ENCODE results near the gene MID1.

Gene MID1

GRCh38 chrX:10620121-10620699 is at the start of gene MID1:
TSS of gene MID1 (minus strand) at chrX:10620585. CDS start at chrX:10567547, 53,038 bp downstream.
- H3K27ac Mint-ChIP-seq: peak within 1 kb of the TSS; percentile 90
- peaks cover 53% of the 10 kb centered on the region for H3K4me1 Mint-ChIP-seq
- TF ChIP-seq, protein P1, sequence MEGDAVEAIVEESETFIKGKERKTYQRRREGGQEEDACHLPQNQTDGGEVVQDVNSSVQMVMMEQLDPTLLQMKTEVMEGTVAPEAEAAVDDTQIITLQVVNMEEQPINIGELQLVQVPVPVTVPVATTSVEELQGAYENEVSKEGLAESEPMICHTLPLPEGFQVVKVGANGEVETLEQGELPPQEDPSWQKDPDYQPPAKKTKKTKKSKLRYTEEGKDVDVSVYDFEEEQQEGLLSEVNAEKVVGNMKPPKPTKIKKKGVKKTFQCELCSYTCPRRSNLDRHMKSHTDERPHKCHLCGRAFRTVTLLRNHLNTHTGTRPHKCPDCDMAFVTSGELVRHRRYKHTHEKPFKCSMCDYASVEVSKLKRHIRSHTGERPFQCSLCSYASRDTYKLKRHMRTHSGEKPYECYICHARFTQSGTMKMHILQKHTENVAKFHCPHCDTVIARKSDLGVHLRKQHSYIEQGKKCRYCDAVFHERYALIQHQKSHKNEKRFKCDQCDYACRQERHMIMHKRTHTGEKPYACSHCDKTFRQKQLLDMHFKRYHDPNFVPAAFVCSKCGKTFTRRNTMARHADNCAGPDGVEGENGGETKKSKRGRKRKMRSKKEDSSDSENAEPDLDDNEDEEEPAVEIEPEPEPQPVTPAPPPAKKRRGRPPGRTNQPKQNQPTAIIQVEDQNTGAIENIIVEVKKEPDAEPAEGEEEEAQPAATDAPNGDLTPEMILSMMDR (IDR thresholded peaks at IDR 0.05): no peak
- H3K36me3 Mint-ChIP-seq (ENCODE audit: low read depth): no peaks in the 10 kb centered on the region
- H3K4me3 Mint-ChIP-seq: peak within 1 kb of the TSS; percentile 91
- peaks cover 4% of the 10 kb centered on the region for H3K27me3 Mint-ChIP-seq (ENCODE audit: low read depth, poor library complexity)
- H3K9me3 Mint-ChIP-seq: peaks cover 26% of the 10 kb centered on the region
- DNase-seq: peak; percentile 73

DNA sequence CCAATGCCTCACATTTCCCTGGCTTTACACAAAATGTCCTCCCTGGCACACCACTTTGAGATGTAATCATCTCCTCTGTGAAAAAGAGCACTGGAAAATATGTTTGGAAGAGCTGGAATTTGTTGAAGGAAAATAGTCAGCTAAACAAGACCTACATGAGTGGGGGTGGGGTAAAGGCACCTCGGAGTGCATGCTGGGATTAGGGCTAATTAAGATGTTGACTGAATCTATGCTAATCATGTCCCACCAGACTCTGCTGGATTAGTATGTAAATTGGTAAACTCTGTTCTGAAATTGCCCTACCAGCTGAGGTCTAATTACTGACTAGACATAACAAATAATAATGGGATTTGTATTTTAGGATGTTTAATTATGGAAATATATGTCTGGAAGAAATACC is 46.8 kb upstream of the MID1 start:
- peaks cover 35% of the 10 kb centered on the region for H3K9me3 Mint-ChIP-seq
- peaks cover 3% of the 10 kb centered on the region for H3K27me3 Mint-ChIP-seq (ENCODE audit: low read depth, poor library complexity)
- DNase-seq: no peak
- no peak overlapping the region for H3K4me3 Mint-ChIP-seq
- H3K4me1 Mint-ChIP-seq: peaks cover 5% of the 10 kb centered on the region
- TF ChIP-seq, protein P1 (IDR thresholded peaks at IDR 0.05): no peak
- H3K36me3 Mint-ChIP-seq (ENCODE audit: low read depth): peaks cover 31% of the 10 kb centered on the region
- H3K27ac Mint-ChIP-seq: no peak overlapping the region

DNA sequence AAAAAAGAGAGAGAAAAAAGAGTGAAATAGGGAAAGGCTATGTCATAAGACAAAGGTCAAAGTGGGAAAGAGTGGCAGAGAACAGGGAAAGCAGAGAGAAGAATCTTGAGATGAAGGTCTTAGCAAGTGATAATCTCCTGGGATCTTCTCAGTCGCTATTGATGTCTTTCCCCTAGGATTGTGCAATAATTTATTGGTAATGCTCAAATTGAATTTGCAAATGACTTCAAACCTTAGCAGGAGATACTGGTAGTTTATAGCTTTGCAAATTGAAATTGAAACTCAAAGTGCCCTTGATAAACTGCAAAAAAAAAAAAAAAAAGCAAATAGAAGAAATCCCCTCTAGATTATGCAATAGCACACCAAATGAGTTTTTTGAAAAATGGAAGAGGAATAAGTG is 45.7 kb upstream of the MID1 start:
- Mint-ChIP-seq H3K4me3 (no peak overlapping the region), H3K27me3 (ENCODE audit: low read depth, poor library complexity) (peaks cover 3% of the 10 kb centered on the region), H3K27ac (no peak overlapping the region), H3K9me3 (peaks cover 34% of the 10 kb centered on the region), H3K36me3 (ENCODE audit: low read depth) (peaks cover 22% of the 10 kb centered on the region), H3K4me1 (peaks cover 5% of the 10 kb centered on the region)
- DNase-seq: no peak
- TF ChIP-seq, protein P1 (IDR thresholded peaks at IDR 0.05): no peak

GRCh38 chrX:10665681-10666080 is 45.3 kb upstream of the MID1 start:
- Mint-ChIP-seq H3K4me1 (peaks cover 5% of the 10 kb centered on the region), H3K36me3 (ENCODE audit: low read depth) (peaks cover 18% of the 10 kb centered on the region), H3K9me3 (peaks cover 37% of the 10 kb centered on the region), H3K27me3 (ENCODE audit: low read depth, poor library complexity) (peaks cover 3% of the 10 kb centered on the region), H3K27ac (no peak overlapping the region), H3K4me3 (no peak overlapping the region)
- no peak for DNase-seq
- TF ChIP-seq, protein P1 (IDR thresholded peaks at IDR 0.05): no peak

GRCh38 chrX:10660171-10660570 is 39.8 kb upstream of the MID1 start:
- Mint-ChIP-seq H3K27ac (no peak overlapping the region), H3K9me3 (peaks cover 38% of the 10 kb centered on the region), H3K36me3 (ENCODE audit: low read depth) (peaks cover 5% of the 10 kb centered on the region), H3K4me3 (no peak overlapping the region), H3K27me3 (ENCODE audit: low read depth, poor library complexity) (peaks cover 3% of the 10 kb centered on the region), H3K4me1 (peaks cover 22% of the 10 kb centered on the region)
- no peak for DNase-seq
- TF ChIP-seq, protein P1 (IDR thresholded peaks at IDR 0.05): no peak

DNA sequence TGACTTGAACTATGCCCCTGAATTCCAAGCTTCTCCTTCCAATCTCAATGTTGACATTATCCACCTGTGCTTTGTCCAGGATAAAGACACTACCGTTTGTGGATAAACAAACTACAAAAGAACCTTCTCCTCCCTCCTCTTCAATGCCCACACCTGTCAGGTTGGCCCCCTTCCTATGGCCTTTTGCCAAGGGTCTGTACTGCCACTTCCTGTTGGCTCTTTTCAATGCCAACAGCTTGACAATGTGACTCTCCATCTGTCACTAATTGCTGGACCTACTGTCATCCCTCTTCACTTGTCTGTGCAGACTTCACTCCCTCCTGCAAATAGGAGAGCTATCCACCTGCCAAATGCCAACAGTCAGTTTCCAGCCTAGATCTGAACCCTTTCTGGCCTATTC is 35.8 kb upstream of the MID1 start:
- no peak overlapping the region for H3K27ac Mint-ChIP-seq
- no peaks in the 10 kb centered on the region for H3K27me3 Mint-ChIP-seq (ENCODE audit: low read depth, poor library complexity)
- H3K4me3 Mint-ChIP-seq: no peak overlapping the region
- no peak for DNase-seq
- H3K4me1 Mint-ChIP-seq: peaks cover 22% of the 10 kb centered on the region
- peaks cover 48% of the 10 kb centered on the region for H3K9me3 Mint-ChIP-seq
- TF ChIP-seq, protein P1 (IDR thresholded peaks at IDR 0.05): no peak
- H3K36me3 Mint-ChIP-seq (ENCODE audit: low read depth): peaks cover 21% of the 10 kb centered on the region

Measured in nephron progenitor cell (in vitro differentiated cells).